ENCODE results near the gene ANO8. TPM values are rescaled to one million over a fixed set of nuclear protein-coding genes. Genes with fewer than 3 reads are reported as not detected.

The ANO8 gene
- total RNA-seq, 1 donor from 2014 or later: 13.4 TPM

GRCh38 chr19:17328517-17329365, 5.9 kb downstream of the ANO8 start:
- intact Hi-C loops (cut with micrococcal nuclease): no loop called here

GRCh38 chr19:17327654-17328516, 6.8 kb downstream of the ANO8 start:
- intact Hi-C loops (cut with micrococcal nuclease): no loop called here

GRCh38 chr19:17327068-17327653, 7.5 kb downstream of the ANO8 start:
- intact Hi-C loops (cut with micrococcal nuclease): no loop called here

GRCh38 chr19:17326595-17326966, 8.1 kb downstream of the ANO8 start:
- intact Hi-C loops (cut with micrococcal nuclease): no loop called here

GRCh38 chr19:17325881-17326594, 8.6 kb downstream of the ANO8 start:
- intact Hi-C loops (cut with micrococcal nuclease): no loop called here

- intact Hi-C loops (cut with micrococcal nuclease): no loop called here
Measured at GRCh38 chr19:17325133-17325532, 9.5 kb downstream of the ANO8 start.

- intact Hi-C loops (cut with micrococcal nuclease): no loop called here
Measured at GRCh38 chr19:17324357-17325114, 10.1 kb downstream of the ANO8 start.

GRCh38 chr19:17323964-17324332, 10.7 kb downstream of the ANO8 start:
- intact Hi-C loops (cut with micrococcal nuclease): no loop called here

GRCh38 chr19:17323300-17323963, 11.2 kb downstream of the ANO8 start:
- intact Hi-C loops (cut with micrococcal nuclease): no loop called here

GRCh38 chr19:17322854-17323253, 11.8 kb downstream of the ANO8 start:
- intact Hi-C loops (cut with micrococcal nuclease): no loop called here

- intact Hi-C loops (cut with micrococcal nuclease): no loop called here
Measured at GRCh38 chr19:17321655-17322489, 12.8 kb downstream of the ANO8 start.

- intact Hi-C loops (cut with micrococcal nuclease): no loop called here
Measured at GRCh38 chr19:17320435-17320834, 14.2 kb downstream of the ANO8 start.

- intact Hi-C loops (cut with micrococcal nuclease): no loop called here
Measured at GRCh38 chr19:17319473-17320238, 15.0 kb downstream of the ANO8 start.

- intact Hi-C loops (cut with micrococcal nuclease): no loop called here
Measured at GRCh38 chr19:17318966-17319365, 15.7 kb downstream of the ANO8 start.

- intact Hi-C loops (cut with micrococcal nuclease): no loop called here
Measured at GRCh38 chr19:17314007-17314593, 20.6 kb downstream of the ANO8 start.

GRCh38 chr19:17312189-17313113, 22.2 kb downstream of the ANO8 start:
- intact Hi-C loops (cut with micrococcal nuclease): no loop called here

Measured in T-helper 2 cell treated with Interferon-gamma antibody and Interleukin-4, amounts not matched to agents 100 ng/mL and 5 ng/mL, for 36 hours (primary cell).